ENCODE measurements around the gene DCTPP1.

DCTPP1 gene

GRCh38 chr16:30445408-30446202, 15.8 kb upstream of the DCTPP1 start, which contains the start of gene SEPHS2:
Gene SEPHS2, minus strand, starts transcription at chr16:30445874. Its CDS starts 147 bp downstream, at chr16:30445727.
- peak; percentile 99 for DNase-seq (ENCODE audit: low read depth)
- peak within 1 kb of the TSS; percentile 53 for H3K4me3 ChIP-seq (ENCODE audit: low read depth, low read length)
- peak; percentile 46 for TF ChIP-seq CTCF (IDR thresholded peaks at IDR 0.05; ENCODE audit: insufficient read depth, low read depth, low read length, missing control alignments)

GRCh38 chr16:30445149-30445407, 15.2 kb upstream of the DCTPP1 start:
- peak overlapping the region; percentile 53 for H3K4me3 ChIP-seq (ENCODE audit: low read depth, low read length)
- DNase-seq (ENCODE audit: low read depth): no peak
- TF ChIP-seq CTCF (IDR thresholded peaks at IDR 0.05; ENCODE audit: insufficient read depth, low read depth, low read length, missing control alignments): no peak

- TF ChIP-seq CTCF (IDR thresholded peaks at IDR 0.05; ENCODE audit: insufficient read depth, low read depth, low read length, missing control alignments): no peak
- H3K4me3 ChIP-seq (ENCODE audit: low read depth, low read length): peak overlapping the region; percentile 53
- no peak for DNase-seq (ENCODE audit: low read depth)
These were observed 14.7 kb upstream of the DCTPP1 start for GRCh38 chr16:30444231-30445148.

GRCh38 chr16:30443631-30444030, 13.8 kb upstream of the DCTPP1 start:
- no peak for TF ChIP-seq CTCF (IDR thresholded peaks at IDR 0.05; ENCODE audit: insufficient read depth, low read depth, low read length, missing control alignments)
- DNase-seq (ENCODE audit: low read depth): no peak
- no peak overlapping the region for H3K4me3 ChIP-seq (ENCODE audit: low read depth, low read length)

GRCh38 chr16:30439720-30440348, 10.0 kb upstream of the DCTPP1 start:
- no peak overlapping the region for H3K4me3 ChIP-seq (ENCODE audit: low read depth, low read length)
- no peak for DNase-seq (ENCODE audit: low read depth)
- no peak for TF ChIP-seq CTCF (IDR thresholded peaks at IDR 0.05; ENCODE audit: insufficient read depth, low read depth, low read length, missing control alignments)

GRCh38 chr16:30438835-30439234, 9.0 kb upstream of the DCTPP1 start:
- TF ChIP-seq CTCF (IDR thresholded peaks at IDR 0.05; ENCODE audit: insufficient read depth, low read depth, low read length, missing control alignments): no peak
- no peak overlapping the region for H3K4me3 ChIP-seq (ENCODE audit: low read depth, low read length)

More at GRCh38 chr16:30438835-30439234, 9.0 kb upstream of the DCTPP1 start:
- DNase-seq (ENCODE audit: low read depth): no peak
